ENCODE results near the gene IQCH.
"Not testable (repeated sequence)": the region's sequence is repeated elsewhere in the genome, so short reads cannot be mapped to it uniquely, and the experiment has no call there.

The IQCH gene

DNA sequence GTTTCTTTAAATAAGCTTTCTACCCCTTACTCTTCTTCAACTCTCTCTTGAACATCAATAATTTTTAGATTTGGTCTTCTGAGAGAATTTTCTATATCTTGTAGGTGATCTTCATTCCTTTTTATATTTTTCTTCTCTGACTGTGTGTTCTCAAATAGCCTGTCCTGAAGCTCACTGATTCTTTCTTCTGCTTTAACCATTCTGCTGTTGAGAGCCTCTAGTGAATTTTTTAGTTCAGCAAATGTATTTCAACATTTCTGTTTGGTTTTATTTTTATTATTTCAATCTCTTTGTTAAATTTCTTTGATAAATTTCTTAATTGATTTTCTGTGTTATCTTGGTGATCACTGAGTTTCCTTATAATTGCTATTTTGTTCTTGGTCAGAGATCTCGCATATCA, 19.6 kb downstream of the IQCH start:
- no peak for DNase-seq (ENCODE audit: low read depth)
- H3K4me3 ChIP-seq (ENCODE audit: low read length) = no peak overlapping the region
- TF ChIP-seq, protein P1, sequence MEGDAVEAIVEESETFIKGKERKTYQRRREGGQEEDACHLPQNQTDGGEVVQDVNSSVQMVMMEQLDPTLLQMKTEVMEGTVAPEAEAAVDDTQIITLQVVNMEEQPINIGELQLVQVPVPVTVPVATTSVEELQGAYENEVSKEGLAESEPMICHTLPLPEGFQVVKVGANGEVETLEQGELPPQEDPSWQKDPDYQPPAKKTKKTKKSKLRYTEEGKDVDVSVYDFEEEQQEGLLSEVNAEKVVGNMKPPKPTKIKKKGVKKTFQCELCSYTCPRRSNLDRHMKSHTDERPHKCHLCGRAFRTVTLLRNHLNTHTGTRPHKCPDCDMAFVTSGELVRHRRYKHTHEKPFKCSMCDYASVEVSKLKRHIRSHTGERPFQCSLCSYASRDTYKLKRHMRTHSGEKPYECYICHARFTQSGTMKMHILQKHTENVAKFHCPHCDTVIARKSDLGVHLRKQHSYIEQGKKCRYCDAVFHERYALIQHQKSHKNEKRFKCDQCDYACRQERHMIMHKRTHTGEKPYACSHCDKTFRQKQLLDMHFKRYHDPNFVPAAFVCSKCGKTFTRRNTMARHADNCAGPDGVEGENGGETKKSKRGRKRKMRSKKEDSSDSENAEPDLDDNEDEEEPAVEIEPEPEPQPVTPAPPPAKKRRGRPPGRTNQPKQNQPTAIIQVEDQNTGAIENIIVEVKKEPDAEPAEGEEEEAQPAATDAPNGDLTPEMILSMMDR (conservative IDR thresholded peaks at IDR 0.05; ENCODE audit: low read depth, low read length) = no peak

DNA sequence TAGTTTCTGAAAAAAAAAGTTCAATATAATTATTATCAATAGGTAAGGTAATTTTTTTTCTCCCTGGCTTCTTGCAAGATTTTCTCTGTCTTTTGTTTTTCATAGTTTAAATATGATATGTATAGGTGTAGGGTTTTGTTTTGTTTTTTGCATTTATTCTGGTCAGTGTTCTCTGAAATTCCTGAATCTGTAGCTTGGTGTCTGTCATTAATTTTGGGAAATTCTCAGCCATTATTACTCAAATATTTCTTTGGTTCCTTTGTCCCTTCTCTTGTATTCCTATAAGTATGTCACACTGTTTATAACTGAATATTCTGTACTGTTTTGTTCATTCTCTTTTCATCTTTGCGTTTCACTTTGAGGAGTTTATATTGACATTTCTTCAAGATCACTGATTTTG, 22.1 kb downstream of the IQCH start:
- H3K4me3 ChIP-seq (ENCODE audit: low read length) = no peak overlapping the region
- TF ChIP-seq, protein P1 (conservative IDR thresholded peaks at IDR 0.05; ENCODE audit: low read depth, low read length) = no peak
- DNase-seq (ENCODE audit: low read depth) = no peak

DNA sequence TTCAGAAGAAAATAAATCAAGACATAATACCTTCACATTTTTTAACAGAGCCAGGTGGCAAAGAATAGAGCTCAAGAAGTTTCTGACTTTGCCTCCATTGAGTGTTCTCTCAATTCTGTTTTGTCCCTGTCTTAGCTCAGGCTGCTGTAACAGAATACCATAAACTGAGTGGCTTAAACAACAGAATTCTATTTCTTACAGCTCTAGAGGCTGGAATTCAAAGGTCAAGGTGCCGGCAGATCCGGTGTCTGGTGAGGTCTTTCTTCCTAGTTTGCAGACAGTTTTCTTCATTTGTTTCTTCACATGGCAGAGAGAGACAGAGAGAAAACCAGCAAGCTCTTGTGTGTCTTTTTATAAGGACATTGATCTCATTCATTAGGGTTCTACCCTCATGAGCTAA, 25.6 kb downstream of the IQCH start:
- TF ChIP-seq, protein P1 (conservative IDR thresholded peaks at IDR 0.05; ENCODE audit: low read depth, low read length) = no peak
- no peak overlapping the region for H3K4me3 ChIP-seq (ENCODE audit: low read length)
- DNase-seq (ENCODE audit: low read depth) = no peak

DNA sequence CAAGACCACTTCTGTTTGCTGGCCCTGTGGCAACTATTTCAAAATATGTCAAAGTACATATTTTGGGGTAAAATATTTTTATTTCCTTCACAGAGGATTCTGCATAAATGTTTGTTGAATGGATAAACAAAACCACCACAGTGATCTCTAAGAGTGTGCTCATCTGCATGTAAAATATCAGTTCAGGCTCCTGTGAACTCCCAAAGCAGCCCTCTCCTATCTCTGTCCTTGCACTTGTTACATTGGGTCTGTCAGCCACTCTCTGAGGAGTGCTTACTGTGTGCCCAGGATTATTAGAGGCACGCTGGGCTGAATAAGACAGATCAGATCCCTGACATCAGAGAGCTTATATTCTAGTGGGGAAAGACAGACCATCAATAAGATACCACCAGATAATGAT, 27.1 kb downstream of the IQCH start:
- TF ChIP-seq, protein P1 (conservative IDR thresholded peaks at IDR 0.05; ENCODE audit: low read depth, low read length) = no peak
- no peak for DNase-seq (ENCODE audit: low read depth)
- no peak overlapping the region for H3K4me3 ChIP-seq (ENCODE audit: low read length)

DNA sequence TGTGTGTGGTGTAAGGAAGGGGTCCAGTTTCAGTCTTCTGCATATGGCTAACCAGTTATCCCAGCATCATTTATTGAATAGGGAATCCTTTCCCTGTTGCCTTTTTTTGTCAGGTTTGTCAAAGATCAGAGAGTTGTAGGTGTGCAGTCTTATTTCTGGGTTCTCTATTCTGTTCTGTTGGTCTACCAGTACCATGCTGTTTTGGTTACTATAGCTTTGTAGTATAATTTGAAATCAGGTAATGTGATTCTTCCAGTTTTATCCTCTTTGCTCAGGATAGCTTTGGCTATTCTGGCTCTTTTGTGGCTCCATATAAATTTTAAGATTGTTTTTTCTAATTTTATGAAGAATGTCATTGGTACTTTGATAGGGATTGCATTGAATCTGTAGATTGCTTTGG, 31.0 kb downstream of the IQCH start:
- not testable (repeated sequence) for DNase-seq (ENCODE audit: low read depth); H3K4me3 ChIP-seq (ENCODE audit: low read length)

DNA sequence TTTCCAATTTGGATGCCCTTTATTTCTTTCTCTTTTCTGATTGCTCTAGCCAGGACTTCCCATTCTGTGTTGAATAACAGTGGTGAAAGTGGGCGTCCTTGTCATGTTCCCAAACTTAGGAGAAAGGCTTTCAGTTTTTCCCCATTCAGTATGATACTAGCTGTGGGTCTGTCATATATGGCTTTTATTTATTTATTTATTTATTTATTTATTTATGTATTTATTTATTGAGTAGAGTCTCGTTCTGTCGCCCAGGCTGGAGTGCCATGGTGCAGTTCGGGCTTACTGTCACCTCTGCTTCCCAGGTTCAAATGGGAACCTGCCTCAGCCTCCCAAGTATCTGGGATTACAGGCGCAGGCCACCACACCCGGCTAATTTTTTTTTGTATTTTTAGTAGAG, 31.8 kb downstream of the IQCH start:
- not testable (repeated sequence) for H3K4me3 ChIP-seq (ENCODE audit: low read length)

DNA sequence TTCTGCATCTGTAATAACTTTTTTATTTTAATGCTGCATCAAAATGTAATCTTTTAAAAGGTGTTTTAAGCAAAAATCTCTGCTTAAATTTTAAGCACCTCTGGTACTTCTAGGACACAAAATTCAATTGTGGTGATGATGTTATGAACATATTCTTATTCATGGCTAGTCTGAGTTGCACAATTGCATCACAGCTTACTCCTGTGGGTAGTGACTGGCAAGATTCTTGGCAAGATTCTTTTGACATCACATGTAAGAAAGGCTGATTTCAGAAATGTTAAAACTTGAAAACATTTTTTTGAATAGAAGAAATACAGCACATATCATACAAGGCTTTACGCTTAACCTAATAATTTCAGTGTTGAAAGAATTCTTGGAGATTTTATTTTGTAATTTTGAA, 35.7 kb downstream of the IQCH start:
- TF ChIP-seq, protein P1 (conservative IDR thresholded peaks at IDR 0.05; ENCODE audit: low read depth, low read length) = no peak

More for the DNA sequence above, 31.8 kb downstream of the IQCH start:
- not testable (repeated sequence) for DNase-seq (ENCODE audit: low read depth)

DNA sequence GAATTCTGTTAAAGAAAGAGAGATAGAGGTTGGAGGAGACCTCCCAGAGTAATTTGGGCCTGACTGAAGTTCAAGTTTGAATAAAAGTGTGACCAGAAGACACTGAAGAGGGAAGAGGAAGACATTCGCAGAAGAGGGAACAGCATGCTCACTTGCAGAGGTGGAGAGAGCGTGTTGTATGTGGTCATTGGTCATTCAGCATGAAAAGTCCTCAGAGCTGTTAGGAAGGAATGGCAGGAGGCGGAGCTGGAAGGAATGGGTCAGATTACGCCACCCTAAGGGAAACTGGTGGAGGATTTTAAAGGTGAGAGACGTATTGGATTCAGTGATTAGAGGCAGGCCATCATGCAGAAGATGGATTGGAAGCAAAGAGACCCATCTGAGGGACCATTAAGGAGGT, 41.6 kb downstream of the IQCH start:
- TF ChIP-seq, protein P1 (conservative IDR thresholded peaks at IDR 0.05; ENCODE audit: low read depth, low read length) = no peak
- H3K4me3 ChIP-seq (ENCODE audit: low read length) = no peak overlapping the region
- no peak for DNase-seq (ENCODE audit: low read depth)

More for the DNA sequence above, 35.7 kb downstream of the IQCH start:
- H3K4me3 ChIP-seq (ENCODE audit: low read length) = no peak overlapping the region
- DNase-seq (ENCODE audit: low read depth) = no peak
